CD14-positive monocyte (primary cell): ENCODE results near the gene SPRY1. TPM values are rescaled to one million over a fixed set of nuclear protein-coding genes. Genes with fewer than 3 reads are reported as not detected.

ENCODE experiments used
- DNase-seq, 3 donors: peaks; one replicate each; pipeline ENCODE4 v3.0.0-alpha.2; 2011 to 2022
- H2AFZ ChIP-seq: 2 replicates; pipeline ENCODE4 v1.6.0; 2012; ENCODE audit warnings: mild to moderate bottlenecking, low read depth, low read length, inconsistent platforms; ENCODE audit not compliant: insufficient read depth, poor library complexity, severe bottlenecking
- H3K27ac ChIP-seq, 2 donors: 1 replicate in 1 of 2; 2 replicates in 1 of 2; pipeline ENCODE4 v1.5.1; 2012 to 2013; ENCODE audit warnings: low read length in 2 of 2, control low read depth in 1 of 2, inconsistent platforms in 1 of 2, low read depth in 1 of 2, mild to moderate bottlenecking in 1 of 2
- H3K27me3 ChIP-seq, 2 donors: one replicate each; pipeline versions ENCODE4 v1.6.0 to v1.6.1; 2011 to 2013; ENCODE audit warnings: low read length in 2 of 2; ENCODE audit not compliant: control insufficient read depth in 2 of 2, insufficient read depth in 2 of 2
- H3K36me3 ChIP-seq, 2 donors: replicated peaks in 1 of 2; 1 replicate in 1 of 2; 2 replicates in 1 of 2; pipeline versions ENCODE4 v1.5.1 to v1.6.1; 2012 to 2013; ENCODE audit warnings: low read length in 2 of 2, control low read depth in 1 of 2, inconsistent platforms in 1 of 2, mild to moderate bottlenecking in 1 of 2; ENCODE audit not compliant: insufficient read depth in 2 of 2, control insufficient read depth in 1 of 2
- H3K4me1 ChIP-seq, 2 donors: 1 replicate in 1 of 2; 2 replicates in 1 of 2; pipeline versions ENCODE4 v1.5.1 to v1.6.1; 2012 to 2013; ENCODE audit warnings: low read length in 2 of 2, control low read depth in 1 of 2, inconsistent platforms in 1 of 2, mild to moderate bottlenecking in 1 of 2, moderate library complexity in 1 of 2; ENCODE audit not compliant: insufficient read depth in 2 of 2, control insufficient read depth in 1 of 2
- H3K4me2 ChIP-seq: replicated peaks from 2 replicates; pipeline ENCODE3; 2012; ENCODE audit warnings: low read length, moderate library complexity, mild to moderate bottlenecking; ENCODE audit not compliant: poor library complexity, severe bottlenecking; ENCODE audit errors: extremely low read depth
- H3K4me3 ChIP-seq, 3 experiments: fragments of 200-600 bp in 1 of 3; sonication (generic) in 1 of 3; replicated peaks in 1 of 3; 1 replicate in 2 of 3; 2 replicates in 1 of 3; pipeline ENCODE4 v1.5.1; 2011 to 2013; ENCODE audit warnings: low read length in 3 of 3, mild to moderate bottlenecking in 3 of 3, control low read depth in 2 of 3, low read depth in 2 of 3, inconsistent platforms in 1 of 3, moderate library complexity in 1 of 3
- H3K79me2 ChIP-seq: 2 replicates; pipeline ENCODE4 v1.6.0; 2012; ENCODE audit warnings: mild to moderate bottlenecking, control low read depth, inconsistent platforms, low read length, moderate library complexity; ENCODE audit not compliant: insufficient read depth
- H3K9ac ChIP-seq: 2 replicates; pipeline ENCODE4 v1.6.0; 2017; ENCODE audit warnings: low read length, mild to moderate bottlenecking; ENCODE audit not compliant: insufficient read depth, poor library complexity, severe bottlenecking
- H3K9me3 ChIP-seq, 2 donors: replicated peaks in 1 of 2; 1 replicate in 1 of 2; 2 replicates in 1 of 2; pipeline versions ENCODE4 v1.5.1 to v1.6.1; 2012 to 2013; ENCODE audit warnings: low read length in 2 of 2, control low read depth in 1 of 2; ENCODE audit not compliant: control insufficient read depth in 1 of 2, insufficient read depth in 1 of 2
- H4K20me1 ChIP-seq: 2 replicates; pipeline ENCODE4 v1.6.0; 2012; ENCODE audit warnings: mild to moderate bottlenecking, low read length, control low read depth, moderate library complexity; ENCODE audit not compliant: insufficient read depth
- H3K27ac Mint-ChIP-seq, 7 donors: one replicate each; pipeline ENCODE4 v1.8.0; 2020; ENCODE audit warnings: mild to moderate bottlenecking in 7 of 7, mixed read lengths in 7 of 7, moderate library complexity in 6 of 7, inconsistent platforms in 2 of 7
- H3K27me3 Mint-ChIP-seq, 3 donors: one replicate each; pipeline ENCODE4 v1.8.0; 2021 to 2022; ENCODE audit warnings: low read depth in 3 of 3, mild to moderate bottlenecking in 3 of 3, mixed read lengths in 3 of 3, moderate library complexity in 3 of 3, inconsistent platforms in 1 of 3
- H3K36me3 Mint-ChIP-seq, 2 donors: one replicate each; pipeline ENCODE4 v1.8.0; 2020; ENCODE audit warnings: mixed read lengths in 2 of 2, inconsistent platforms in 1 of 2, mild to moderate bottlenecking in 1 of 2
- H3K4me1 Mint-ChIP-seq: one replicate; pipeline ENCODE4 v1.8.0; 2020; ENCODE audit warnings: mild to moderate bottlenecking, mixed read lengths
- H3K4me3 Mint-ChIP-seq, 2 donors: one replicate each; pipeline ENCODE4 v1.8.0; 2020; ENCODE audit warnings: mild to moderate bottlenecking in 2 of 2, mixed read lengths in 2 of 2, moderate library complexity in 1 of 2
- H3K9me3 Mint-ChIP-seq, 7 donors: one replicate each; pipeline ENCODE4 v1.8.0; 2020 to 2022; ENCODE audit warnings: mixed read lengths in 7 of 7, mild to moderate bottlenecking in 6 of 7, moderate library complexity in 6 of 7, inconsistent platforms in 2 of 7
- CTCF ChIP-seq: fragments of 200-600 bp; IDR thresholded peaks from one replicate; pipeline ENCODE4 v1.8.0; 2022; ENCODE audit warnings: antibody characterized with exemption, mild to moderate bottlenecking
- WGBS: methylation state at CpG from one replicate; pipeline ENCODE4 v1.1.5; 2013; ENCODE audit warnings: missing lambda C conversion rate; ENCODE audit not compliant: insufficient coverage; 5-methylcytosine and 5-hydroxymethylcytosine counted together
- intact Hi-C, 2 donors: fragments of 100-400 bp; cut with micrococcal nuclease; formaldehyde crosslinking; loops; one replicate each; pipeline versions ENCODE4 v1.15.0 to v1.15.1; 2023
- polyA plus RNA-seq, 3 donors: library from polyadenylated mRNA; depleted of rRNA in 1 of 3; unstranded in 2 of 3; stranded (reverse) in 1 of 3; fragments of 300-500 nt in 2 of 3; fragments of >200 nt in 1 of 3; fragmentation: Illumina TruSeq in 2 of 3; gene quantifications; 1 replicate in 2 of 3; 2 replicates in 1 of 3; pipeline ENCODE4 v1.2.3, GENCODE V29; 2012 to 2021

Gene SPRY1
- polyA plus RNA-seq, 3 donors: 1.1 to 3.7 (median 2.0) TPM

- H3K4me3 ChIP-seq: no peak overlapping the region
- no peak for TF ChIP-seq CTCF
- no peaks in the 10 kb centered on the region for H3K79me2 ChIP-seq
- no peak overlapping the region for H3K27ac ChIP-seq
- H2AFZ ChIP-seq: no peak overlapping the region
- no peak for DNase-seq
- no peaks in the 10 kb centered on the region for H4K20me1 ChIP-seq
- no peaks in the 10 kb centered on the region for H3K4me1 ChIP-seq
- Mint-ChIP-seq H3K4me3 (no peak overlapping the region), H3K4me1 (no peaks in the 10 kb centered on the region), H3K27ac (no peak overlapping the region), H3K36me3 (no peaks in the 10 kb centered on the region), H3K9me3 (peaks cover 0 to 11% (median 3%) of the 10 kb centered on the region in 7 donors), H3K27me3 (peaks cover 1 to 6% (median 3%) of the 10 kb centered on the region in 3 donors)
- no peak overlapping the region for H3K9ac ChIP-seq
- intact Hi-C loops: no loop called here
- no peaks in the 10 kb centered on the region for H3K27me3 ChIP-seq
- no peak overlapping the region for H3K4me2 ChIP-seq
- peaks cover 0 to 9% of the 10 kb centered on the region in 2 donors for H3K9me3 ChIP-seq
- WGBS: 97% methylated on average over 40 of the region's 43 CpGs
- no peaks in the 10 kb centered on the region for H3K36me3 ChIP-seq
These were observed 38.9 kb downstream of the SPRY1 start for GRCh38 chr4:123435246-123436113.

- WGBS: no CpG with 5 or more reads among the region's 3 CpGs
- Histone ChIP-seq H2AFZ (no peak overlapping the region), H3K4me1 (peaks cover 0 to under 1% of the 10 kb centered on the region in 2 donors), H3K9ac (no peak overlapping the region), H3K79me2 (no peaks in the 10 kb centered on the region), H3K4me2 (no peak overlapping the region), H3K36me3 (no peaks in the 10 kb centered on the region), H3K27ac (no peak overlapping the region), H4K20me1 (no peaks in the 10 kb centered on the region), H3K4me3 (no peak overlapping the region), H3K27me3 (no peaks in the 10 kb centered on the region), H3K9me3 (peaks cover 0 to 9% of the 10 kb centered on the region in 2 donors)
- Mint-ChIP-seq H3K27me3 (peaks cover 0 to 6% (median 3%) of the 10 kb centered on the region in 3 donors), H3K36me3 (no peaks in the 10 kb centered on the region), H3K9me3 (peaks cover 0 to 11% (median 3%) of the 10 kb centered on the region in 7 donors), H3K27ac (no peak overlapping the region), H3K4me3 (no peak overlapping the region), H3K4me1 (peaks cover under 1% of the 10 kb centered on the region)
- TF ChIP-seq CTCF: no peak
- no peak for DNase-seq
- intact Hi-C loops: no loop called here
These were observed 41.4 kb downstream of the SPRY1 start for GRCh38 chr4:123438031-123438430.
